Measurements from ENCODE around the gene NCAPG2. TPM values are rescaled to one million over a fixed set of nuclear protein-coding genes. Genes with fewer than 3 reads are reported as not detected.
"Not testable (repeated sequence)": the region's sequence is repeated elsewhere in the genome, so short reads cannot be mapped to it uniquely, and the experiment has no call there.

Gene NCAPG2
- total RNA-seq, 1 donor from 2014 or later, result 3.2 TPM

DNA sequence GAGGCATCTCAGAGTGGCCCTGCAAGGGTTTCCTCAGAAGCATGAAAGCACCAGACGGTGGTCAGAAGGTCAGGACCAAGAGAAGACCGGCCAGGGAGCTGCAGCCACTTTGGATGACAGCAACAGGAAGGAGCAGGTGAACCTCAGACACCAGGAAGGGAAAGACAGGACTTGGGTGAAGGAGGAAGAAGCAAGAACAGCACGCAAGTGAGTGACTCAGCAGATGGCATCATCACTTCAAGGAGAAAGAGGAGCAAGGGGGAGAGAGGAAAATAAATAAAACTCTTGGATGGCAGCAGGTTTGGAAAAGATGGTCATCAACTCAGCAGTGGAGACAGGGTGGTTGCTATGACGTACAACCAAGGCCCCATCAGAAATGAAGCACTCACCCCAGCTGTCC, 31.6 kb downstream of the NCAPG2 start:
- DNase-seq (ENCODE audit: low read depth) (peak; percentile 76), FAIRE-seq (no peak)
- Histone ChIP-seq H3K36me3 (ENCODE audit: control insufficient read depth, insufficient read depth, low read length) (peaks cover 1% of the 10 kb centered on the region), H3K27me3 (ENCODE audit: control insufficient read depth, insufficient read depth, low read length) (no peaks in the 10 kb centered on the region), H3K4me3 (ENCODE audit: low read depth, low read length) (no peak overlapping the region)
- TF ChIP-seq, protein P1, sequence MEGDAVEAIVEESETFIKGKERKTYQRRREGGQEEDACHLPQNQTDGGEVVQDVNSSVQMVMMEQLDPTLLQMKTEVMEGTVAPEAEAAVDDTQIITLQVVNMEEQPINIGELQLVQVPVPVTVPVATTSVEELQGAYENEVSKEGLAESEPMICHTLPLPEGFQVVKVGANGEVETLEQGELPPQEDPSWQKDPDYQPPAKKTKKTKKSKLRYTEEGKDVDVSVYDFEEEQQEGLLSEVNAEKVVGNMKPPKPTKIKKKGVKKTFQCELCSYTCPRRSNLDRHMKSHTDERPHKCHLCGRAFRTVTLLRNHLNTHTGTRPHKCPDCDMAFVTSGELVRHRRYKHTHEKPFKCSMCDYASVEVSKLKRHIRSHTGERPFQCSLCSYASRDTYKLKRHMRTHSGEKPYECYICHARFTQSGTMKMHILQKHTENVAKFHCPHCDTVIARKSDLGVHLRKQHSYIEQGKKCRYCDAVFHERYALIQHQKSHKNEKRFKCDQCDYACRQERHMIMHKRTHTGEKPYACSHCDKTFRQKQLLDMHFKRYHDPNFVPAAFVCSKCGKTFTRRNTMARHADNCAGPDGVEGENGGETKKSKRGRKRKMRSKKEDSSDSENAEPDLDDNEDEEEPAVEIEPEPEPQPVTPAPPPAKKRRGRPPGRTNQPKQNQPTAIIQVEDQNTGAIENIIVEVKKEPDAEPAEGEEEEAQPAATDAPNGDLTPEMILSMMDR (IDR thresholded peaks at IDR 0.05; ENCODE audit: insufficient read depth, low read length, severe bottlenecking), result no peak

GRCh38 chr7:158668086-158668485, 36.5 kb downstream of the NCAPG2 start:
- peak; percentile 72 for FAIRE-seq

DNA sequence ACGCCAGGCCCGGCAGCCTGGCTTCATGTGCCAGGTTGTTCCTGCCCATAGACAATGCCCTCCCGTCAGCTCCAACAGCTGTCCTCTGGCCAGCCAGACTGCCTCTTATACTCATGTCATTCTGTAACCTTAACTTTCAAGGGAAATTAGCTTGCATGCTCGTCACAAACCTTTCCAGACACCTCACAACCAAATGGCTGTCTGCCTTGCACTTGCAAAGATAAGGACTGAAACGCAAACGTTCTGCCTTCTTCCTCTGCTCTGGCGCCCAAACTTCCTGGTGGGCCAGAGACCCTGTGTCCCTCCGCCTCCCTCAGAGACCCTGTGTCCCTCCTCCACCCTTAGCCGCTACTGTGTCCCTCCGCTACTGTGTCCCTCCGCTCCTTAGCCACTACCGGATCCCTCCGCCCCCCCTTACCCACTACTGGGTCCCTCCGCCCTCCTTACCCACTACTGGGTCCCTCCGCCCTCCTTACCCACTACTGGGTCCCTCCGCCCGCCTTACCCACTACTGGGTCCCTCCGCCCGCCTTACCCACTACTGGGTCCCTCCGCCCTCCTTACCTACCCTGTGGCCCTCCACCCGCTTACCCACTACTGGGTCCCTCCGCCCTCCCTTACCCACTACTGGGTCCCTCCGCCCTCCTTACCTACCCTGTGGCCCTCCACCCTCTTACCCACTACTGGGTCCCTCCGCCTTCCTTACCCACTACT, 37.5 kb downstream of the NCAPG2 start:
- not testable (repeated sequence) for H3K4me3 ChIP-seq (ENCODE audit: low read depth, low read length); DNase-seq (ENCODE audit: low read depth); H3K36me3 ChIP-seq (ENCODE audit: control insufficient read depth, insufficient read depth, low read length); FAIRE-seq; H3K27me3 ChIP-seq (ENCODE audit: control insufficient read depth, insufficient read depth, low read length)

More at GRCh38 chr7:158668086-158668485, 36.5 kb downstream of the NCAPG2 start:
- H3K36me3 ChIP-seq (ENCODE audit: control insufficient read depth, insufficient read depth, low read length); H3K27me3 ChIP-seq (ENCODE audit: control insufficient read depth, insufficient read depth, low read length); H3K4me3 ChIP-seq (ENCODE audit: low read depth, low read length); DNase-seq (ENCODE audit: low read depth): not testable (repeated sequence)

GRCh38 chr7:158666401-158666800, 38.2 kb downstream of the NCAPG2 start:
- Histone ChIP-seq H3K27me3 (ENCODE audit: control insufficient read depth, insufficient read depth, low read length) (no peaks in the 10 kb centered on the region), H3K36me3 (ENCODE audit: control insufficient read depth, insufficient read depth, low read length) (no peaks in the 10 kb centered on the region), H3K4me3 (ENCODE audit: low read depth, low read length) (no peak overlapping the region)
- DNase-seq (ENCODE audit: low read depth), result no peak
- TF ChIP-seq, protein P1 (IDR thresholded peaks at IDR 0.05; ENCODE audit: insufficient read depth, low read length, severe bottlenecking), result no peak
- no peak for FAIRE-seq

DNA sequence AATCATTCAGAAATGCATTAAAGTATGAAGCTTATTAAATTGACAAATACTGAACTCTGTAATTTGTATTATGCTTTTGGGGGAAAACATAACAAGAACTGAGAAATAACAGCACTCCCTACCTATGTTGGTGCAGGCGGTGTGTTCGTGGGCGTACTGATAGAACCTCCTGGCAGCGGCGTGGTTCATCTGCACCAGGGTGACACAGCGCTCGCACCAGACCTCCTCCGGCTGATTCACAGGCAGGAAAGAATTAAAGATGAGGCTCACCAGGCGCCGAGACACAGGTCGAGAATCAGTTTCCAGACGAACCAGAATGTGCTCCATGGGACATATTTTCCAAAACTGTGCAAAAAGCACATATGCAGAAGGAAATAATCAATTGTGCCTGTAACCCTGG, 40.2 kb downstream of the NCAPG2 start:
- H3K4me3 ChIP-seq (ENCODE audit: low read depth, low read length), result no peak overlapping the region
- no peaks in the 10 kb centered on the region for H3K36me3 ChIP-seq (ENCODE audit: control insufficient read depth, insufficient read depth, low read length)
- H3K27me3 ChIP-seq (ENCODE audit: control insufficient read depth, insufficient read depth, low read length), result no peaks in the 10 kb centered on the region
- FAIRE-seq, result no peak
- TF ChIP-seq, protein P1 (IDR thresholded peaks at IDR 0.05; ENCODE audit: insufficient read depth, low read length, severe bottlenecking), result no peak
- DNase-seq (ENCODE audit: low read depth), result no peak

DNA sequence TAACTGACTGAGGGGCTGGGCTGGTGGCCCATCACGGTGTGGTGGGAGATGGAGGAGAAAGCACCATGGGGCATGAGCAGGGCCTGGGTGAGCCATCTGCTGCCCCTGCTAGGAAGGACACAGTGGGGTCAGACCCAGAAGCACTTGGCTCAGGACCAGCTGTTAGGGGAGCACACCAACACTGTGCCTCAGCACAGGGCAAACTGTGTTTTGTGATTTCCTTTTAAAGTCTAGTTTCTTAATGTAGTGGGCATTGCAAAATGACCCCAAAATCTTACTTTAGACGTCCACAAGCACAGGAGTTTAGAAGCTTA, 41.2 kb downstream of the NCAPG2 start:
- Histone ChIP-seq H3K36me3 (ENCODE audit: control insufficient read depth, insufficient read depth, low read length) (no peaks in the 10 kb centered on the region), H3K4me3 (ENCODE audit: low read depth, low read length) (no peak overlapping the region), H3K27me3 (ENCODE audit: control insufficient read depth, insufficient read depth, low read length) (no peaks in the 10 kb centered on the region)
- no peak for DNase-seq (ENCODE audit: low read depth)
- TF ChIP-seq, protein P1 (IDR thresholded peaks at IDR 0.05; ENCODE audit: insufficient read depth, low read length, severe bottlenecking), result no peak
- FAIRE-seq, result no peak

Data from bronchial epithelial cell (primary cell).